ENCODE results near the gene VWA7. TPM values are rescaled to one million over a fixed set of nuclear protein-coding genes. Genes with fewer than 3 reads are reported as not detected.
A peak's percentile ranks its signal among the peaks of the same experiment; 100 is the strongest.

The VWA7 gene
- total RNA-seq, 2 donors from 2014 or later: 2.7 to 13.0 TPM

DNA sequence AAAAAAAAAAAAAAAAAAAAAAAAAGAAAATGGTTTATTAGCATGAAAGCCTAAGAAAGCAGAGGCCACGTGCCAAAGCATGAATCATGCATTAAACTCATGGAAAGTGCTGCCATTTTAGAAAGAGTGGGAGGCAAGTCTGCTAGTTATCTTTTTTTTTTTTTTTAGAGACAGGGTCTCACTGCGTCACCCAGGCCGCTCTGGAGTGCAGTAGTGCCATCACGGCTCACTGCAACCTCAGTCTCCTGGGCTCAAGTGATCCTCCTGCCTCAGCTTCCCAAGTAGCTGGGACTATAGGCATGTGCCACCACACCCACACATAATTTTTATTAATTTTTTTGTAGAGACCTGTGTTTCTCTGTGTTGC, 5.2 kb downstream of the VWA7 start:
- Histone ChIP-seq H3K4me1 (replicated peaks) (no peaks in the 10 kb centered on the region), H3K4me3 (no peak overlapping the region), H3K27me3 (replicated peaks; ENCODE audit: insufficient read depth) (no peaks in the 10 kb centered on the region), H3K36me3 (no peaks in the 10 kb centered on the region), H3K27ac (no peak overlapping the region), H3K9me3 (no peaks in the 10 kb centered on the region)
- intact Hi-C loops (cut with DNase I): loop anchor here (5.0 kb wide), 1 partner anchor 90 kb away; the partner anchor contains the start of gene LY6G5C
- TF ChIP-seq, protein P1, sequence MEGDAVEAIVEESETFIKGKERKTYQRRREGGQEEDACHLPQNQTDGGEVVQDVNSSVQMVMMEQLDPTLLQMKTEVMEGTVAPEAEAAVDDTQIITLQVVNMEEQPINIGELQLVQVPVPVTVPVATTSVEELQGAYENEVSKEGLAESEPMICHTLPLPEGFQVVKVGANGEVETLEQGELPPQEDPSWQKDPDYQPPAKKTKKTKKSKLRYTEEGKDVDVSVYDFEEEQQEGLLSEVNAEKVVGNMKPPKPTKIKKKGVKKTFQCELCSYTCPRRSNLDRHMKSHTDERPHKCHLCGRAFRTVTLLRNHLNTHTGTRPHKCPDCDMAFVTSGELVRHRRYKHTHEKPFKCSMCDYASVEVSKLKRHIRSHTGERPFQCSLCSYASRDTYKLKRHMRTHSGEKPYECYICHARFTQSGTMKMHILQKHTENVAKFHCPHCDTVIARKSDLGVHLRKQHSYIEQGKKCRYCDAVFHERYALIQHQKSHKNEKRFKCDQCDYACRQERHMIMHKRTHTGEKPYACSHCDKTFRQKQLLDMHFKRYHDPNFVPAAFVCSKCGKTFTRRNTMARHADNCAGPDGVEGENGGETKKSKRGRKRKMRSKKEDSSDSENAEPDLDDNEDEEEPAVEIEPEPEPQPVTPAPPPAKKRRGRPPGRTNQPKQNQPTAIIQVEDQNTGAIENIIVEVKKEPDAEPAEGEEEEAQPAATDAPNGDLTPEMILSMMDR (IDR thresholded peaks at IDR 0.05): no peak
- no peak for TF ChIP-seq POLR2A (IDR thresholded peaks at IDR 0.05)
- TF ChIP-seq POLR2AphosphoS5 (IDR thresholded peaks at IDR 0.05): no peak
- no peak for DNase-seq (ENCODE audit: low spot score)
- 83% methylated on average over 4 of the region's 4 CpGs for WGBS

DNA sequence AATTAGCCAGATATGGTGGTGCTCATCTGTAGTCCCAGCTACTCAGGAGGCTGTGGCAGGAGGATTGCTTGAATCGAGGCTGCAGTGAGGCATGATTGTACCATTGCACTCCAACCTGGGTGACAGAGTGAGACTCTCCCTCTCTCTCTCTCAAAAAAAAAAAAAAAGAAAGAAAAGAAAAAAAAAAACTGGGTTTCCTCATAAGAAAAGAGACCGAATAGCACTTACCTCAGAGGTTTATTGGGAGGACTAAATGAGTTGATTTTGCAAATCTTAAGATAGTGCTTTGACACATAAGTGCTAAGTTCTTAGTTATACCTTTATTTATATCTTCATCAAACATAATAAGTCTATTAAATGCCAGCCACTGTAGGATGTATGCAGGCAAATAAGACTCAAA, 6.3 kb downstream of the VWA7 start:
- intact Hi-C loops (cut with DNase I): loop anchor here (5.0 kb wide), 1 partner anchor 89 kb away; the partner anchor contains the start of gene LY6G5C

DNA sequence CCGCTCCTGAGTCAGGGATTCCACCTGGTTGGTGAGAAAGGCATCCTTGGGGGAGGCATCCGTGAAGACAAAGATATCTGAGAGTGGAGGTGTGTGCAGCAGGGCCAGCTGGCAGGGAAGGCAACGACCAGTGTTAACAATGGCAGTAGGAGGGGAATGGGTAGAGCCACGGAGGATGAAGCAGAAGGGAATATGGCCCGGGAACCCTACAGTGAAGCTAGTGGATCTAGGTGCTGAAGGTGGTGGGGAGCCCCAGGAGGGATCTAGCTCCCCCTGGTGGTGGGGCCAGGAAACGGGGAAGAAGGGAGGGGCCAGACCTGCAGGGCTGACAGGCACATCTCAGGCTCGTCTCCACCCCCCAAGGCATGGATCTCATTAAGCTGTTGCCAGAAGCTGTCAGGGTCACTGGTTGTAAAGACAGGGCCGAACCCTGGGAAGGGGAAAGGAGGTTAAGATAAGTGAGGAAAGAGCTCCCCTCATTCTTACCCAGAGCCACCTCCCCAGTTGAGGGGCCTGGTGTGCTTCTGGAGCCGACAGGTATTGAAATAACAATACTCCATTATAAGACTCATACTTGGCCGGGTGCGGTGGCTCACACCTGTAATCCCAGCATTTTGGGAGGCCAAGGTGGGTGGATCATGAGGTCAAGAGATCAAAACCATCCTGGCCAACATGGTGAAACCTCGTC, 7.3 kb downstream of the VWA7 start:
- Histone ChIP-seq H3K4me1 (replicated peaks) (no peaks in the 10 kb centered on the region), H3K27ac (no peak overlapping the region)
- intact Hi-C loops (cut with DNase I): loop anchor here (5.0 kb wide), 1 partner anchor 88 kb away; the partner anchor contains the start of gene LY6G5C

More for the DNA sequence above, 6.3 kb downstream of the VWA7 start:
- no peaks in the 10 kb centered on the region for H3K36me3 ChIP-seq
- H3K4me1 ChIP-seq (replicated peaks): no peaks in the 10 kb centered on the region
- no peak for DNase-seq (ENCODE audit: low spot score)
- H3K9me3 ChIP-seq: no peaks in the 10 kb centered on the region
- H3K27ac ChIP-seq: no peak overlapping the region
- no peak overlapping the region for H3K4me3 ChIP-seq
- H3K27me3 ChIP-seq (replicated peaks; ENCODE audit: insufficient read depth): no peaks in the 10 kb centered on the region
- WGBS: 92% methylated on average over 2 of the region's 2 CpGs
- TF ChIP-seq POLR2AphosphoS5 (IDR thresholded peaks at IDR 0.05) (no peak), POLR2A (IDR thresholded peaks at IDR 0.05) (no peak)
- TF ChIP-seq, protein P1 (IDR thresholded peaks at IDR 0.05): no peak

DNA sequence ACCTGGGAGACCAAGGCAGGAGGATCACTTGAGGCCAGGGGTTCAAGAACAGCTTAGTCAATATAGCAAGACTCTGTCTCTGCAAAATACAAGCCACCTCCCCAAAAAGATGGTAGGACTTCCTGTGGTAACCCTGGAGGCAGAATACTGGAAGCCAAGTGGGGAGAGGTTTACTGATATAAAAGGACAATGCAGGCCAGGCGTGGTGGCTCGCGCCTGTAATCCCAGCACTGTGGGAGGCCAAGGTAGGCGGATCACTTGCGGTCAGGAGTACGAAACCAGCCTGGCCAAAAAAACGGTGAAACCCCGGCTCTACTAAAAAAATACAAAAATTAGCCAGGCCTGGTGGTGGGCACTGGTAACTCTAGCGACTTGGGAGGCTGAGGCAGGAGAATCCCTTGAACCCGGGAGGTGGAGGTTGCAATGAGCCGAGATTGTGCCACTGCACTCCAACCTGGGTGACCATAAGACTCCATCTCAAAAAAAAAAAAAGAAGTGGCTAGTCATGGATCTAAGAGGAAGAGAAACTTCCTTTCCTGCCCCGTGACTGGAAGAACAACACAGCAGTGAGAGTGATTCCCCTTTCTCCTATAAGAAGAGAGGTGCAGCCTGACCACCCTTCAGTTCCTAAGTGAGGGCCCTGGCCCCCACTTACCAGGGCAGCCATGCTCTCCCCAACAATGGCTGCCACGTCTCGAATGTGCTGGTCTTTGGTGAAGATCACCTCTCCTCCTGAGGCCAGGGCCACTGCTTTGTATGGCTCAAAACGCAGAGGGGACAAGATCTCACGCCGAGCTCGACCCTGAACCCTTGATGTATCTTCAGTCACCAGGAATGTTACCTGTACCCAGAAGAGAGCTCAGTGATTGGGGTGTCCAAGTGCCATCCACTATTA, 8.5 kb downstream of the VWA7 start:
- H3K9me3 ChIP-seq: no peaks in the 10 kb centered on the region
- no peaks in the 10 kb centered on the region for H3K36me3 ChIP-seq
- TF ChIP-seq POLR2AphosphoS5 (IDR thresholded peaks at IDR 0.05) (no peak), POLR2A (IDR thresholded peaks at IDR 0.05) (no peak)
- TF ChIP-seq, protein P1 (IDR thresholded peaks at IDR 0.05): no peak
- no peak for DNase-seq (ENCODE audit: low spot score)
- 94% methylated on average over 18 of the region's 18 CpGs for WGBS
- no peaks in the 10 kb centered on the region for H3K27me3 ChIP-seq (replicated peaks; ENCODE audit: insufficient read depth)
- no peaks in the 10 kb centered on the region for H3K4me1 ChIP-seq (replicated peaks)
- intact Hi-C loops (cut with DNase I): no loop called here
- no peak overlapping the region for H3K27ac ChIP-seq
- no peak overlapping the region for H3K4me3 ChIP-seq

More for the DNA sequence above, 7.3 kb downstream of the VWA7 start:
- peak; percentile 65 for DNase-seq (ENCODE audit: low spot score)
- 57% methylated on average over 12 of the region's 12 CpGs for WGBS
- Histone ChIP-seq H3K27me3 (replicated peaks; ENCODE audit: insufficient read depth) (no peaks in the 10 kb centered on the region), H3K4me3 (no peak overlapping the region), H3K9me3 (no peaks in the 10 kb centered on the region), H3K36me3 (no peaks in the 10 kb centered on the region)
- TF ChIP-seq POLR2A (IDR thresholded peaks at IDR 0.05): no peak
- TF ChIP-seq, protein P1 (IDR thresholded peaks at IDR 0.05): peak; percentile 55 to 82 (median 75)
- TF ChIP-seq POLR2AphosphoS5 (IDR thresholded peaks at IDR 0.05): peak; percentile 48

All from prostate gland (tissue), 2 donors.